Liver (tissue), 9 donors: ENCODE results near the gene GAPDH. TPM values are rescaled to one million over a fixed set of nuclear protein-coding genes. Genes with fewer than 3 reads are reported as not detected.
"Not testable (repeated sequence)": the region's sequence is repeated elsewhere in the genome, so short reads cannot be mapped to it uniquely, and the experiment has no call there.

Experiments
- DNase-seq: peaks from one replicate; pipeline ENCODE4 v3.0.0-alpha.2; 2017; ENCODE audit warnings: low spot score
- H3K27ac ChIP-seq, 2 donors: one replicate each; pipeline ENCODE4 v1.7.0; 2013; ENCODE audit warnings: inconsistent platforms in 2 of 2, low read length in 2 of 2, control low read depth in 1 of 2, low read depth in 1 of 2, mild to moderate bottlenecking in 1 of 2
- H3K27me3 ChIP-seq, 4 donors: one replicate each; pipeline versions ENCODE4 v1.6.1 to v1.7.0; 2013; ENCODE audit warnings: low read length in 3 of 4, inconsistent platforms in 1 of 4, mild to moderate bottlenecking in 1 of 4, moderate library complexity in 1 of 4; ENCODE audit not compliant: control insufficient read depth in 4 of 4, insufficient read depth in 4 of 4
- H3K36me3 ChIP-seq, 4 donors: one replicate each; pipeline versions ENCODE4 v1.6.1 to v1.7.0; 2013; ENCODE audit warnings: low read length in 3 of 4, mild to moderate bottlenecking in 3 of 4, low read depth in 1 of 4, moderate library complexity in 1 of 4; ENCODE audit not compliant: control insufficient read depth in 4 of 4, insufficient read depth in 3 of 4
- H3K4me1 ChIP-seq, 4 donors: one replicate each; pipeline versions ENCODE4 v1.6.1 to v1.7.0; 2013; ENCODE audit warnings: low read length in 3 of 4, mild to moderate bottlenecking in 3 of 4, moderate library complexity in 1 of 4; ENCODE audit not compliant: control insufficient read depth in 4 of 4, insufficient read depth in 4 of 4
- H3K4me3 ChIP-seq, 3 donors: one replicate each; pipeline versions ENCODE4 v1.6.1 to v1.7.0; 2013; ENCODE audit warnings: low read length in 3 of 3, control low read depth in 1 of 3, low read depth in 1 of 3, mild to moderate bottlenecking in 1 of 3
- H3K9ac ChIP-seq, 2 donors: one replicate each; pipeline ENCODE4 v1.7.0; 2013; ENCODE audit warnings: low read length in 2 of 2, mild to moderate bottlenecking in 2 of 2, moderate library complexity in 2 of 2, control low read depth in 1 of 2, low read depth in 1 of 2
- H3K9me3 ChIP-seq, 4 donors: one replicate each; pipeline versions ENCODE4 v1.6.1 to v1.7.0; 2013; ENCODE audit warnings: low read length in 3 of 4; ENCODE audit not compliant: control insufficient read depth in 4 of 4
- EGR1 ChIP-seq, 2 donors: IDR thresholded peaks; 2 replicates each; pipeline ENCODE4 v1.6.1; 2016 to 2018; ENCODE audit warnings: antibody characterized with exemption in 2 of 2, low read depth in 2 of 2
- FOXA1 ChIP-seq: IDR thresholded peaks from 2 replicates; pipeline ENCODE4 v1.6.1; 2016; ENCODE audit warnings: antibody characterized with exemption
- FOXA2 ChIP-seq: IDR thresholded peaks from 2 replicates; pipeline ENCODE4 v1.6.1; 2016; ENCODE audit warnings: antibody characterized with exemption
- GABPA ChIP-seq, 2 donors: IDR thresholded peaks in 1 of 2; conservative IDR thresholded peaks in 1 of 2; 2 replicates each; pipeline ENCODE4 v1.6.1; 2016; ENCODE audit warnings: antibody characterized with exemption in 2 of 2, mild to moderate bottlenecking in 1 of 2, moderate library complexity in 1 of 2
- HNF4A ChIP-seq, 2 donors: conservative IDR thresholded peaks; 2 replicates each; pipeline ENCODE4 v1.6.1; 2016; ENCODE audit warnings: antibody characterized with exemption in 2 of 2, mild to moderate bottlenecking in 2 of 2
- HNF4G ChIP-seq: IDR thresholded peaks from 2 replicates; pipeline ENCODE4 v1.6.1; 2016; ENCODE audit warnings: antibody characterized with exemption
- JUND ChIP-seq, 2 donors: IDR thresholded peaks; 2 replicates each; pipeline ENCODE4 v1.6.1; 2016; ENCODE audit warnings: antibody characterized with exemption in 2 of 2
- NR2F2 ChIP-seq: IDR thresholded peaks from 2 replicates; pipeline ENCODE4 v1.6.1; 2016; ENCODE audit warnings: antibody characterized with exemption
- RAD21 ChIP-seq, 2 donors: IDR thresholded peaks; 2 replicates each; pipeline ENCODE4 v1.6.1; 2016; ENCODE audit warnings: antibody characterized with exemption in 2 of 2, mild to moderate bottlenecking in 2 of 2
- RXRA ChIP-seq, 2 donors: IDR thresholded peaks; 2 replicates each; pipeline ENCODE4 v1.6.1; 2017 to 2018; ENCODE audit warnings: antibody characterized with exemption in 2 of 2, mild to moderate bottlenecking in 1 of 2
- SP1 ChIP-seq: IDR thresholded peaks from 2 replicates; pipeline ENCODE4 v1.6.1; 2018; ENCODE audit warnings: antibody characterized with exemption, mild to moderate bottlenecking
- TAF1 ChIP-seq: conservative IDR thresholded peaks from 2 replicates; pipeline ENCODE4 v1.6.1; 2016; ENCODE audit warnings: antibody characterized with exemption, mild to moderate bottlenecking
- YY1 ChIP-seq: IDR thresholded peaks from 2 replicates; pipeline ENCODE4 v1.6.1; 2016; ENCODE audit warnings: antibody characterized with exemption, mild to moderate bottlenecking
- WGBS: extraction: QIAGEN DNeasy Blood & Tissue Kit; methylation state at CpG from one replicate; pipeline ENCODE4 v1.1.7; 2013; 5-methylcytosine and 5-hydroxymethylcytosine counted together
- polyA plus RNA-seq, 2 donors: library from polyadenylated mRNA; stranded (reverse) in 1 of 2; unstranded in 1 of 2; fragments of 200-250 nt in 1 of 2; fragments of >200 nt in 1 of 2; fragmentation: Nextera tagmentation in 1 of 2; extraction: Ambion mirVana in 1 of 2; gene quantifications; one replicate each; pipeline versions ENCODE4 v1.2.1 to v1.2.3, GENCODE V29; 2013 to 2015
- total RNA-seq, 2 donors: library from RNA; depleted of rRNA; stranded (reverse); fragments of >200 nt; gene quantifications; one replicate each; pipeline ENCODE4 v1.2.3, GENCODE V29; 2014
- TF ChIP-seq, protein P1 (sequence below): fragments of 150-350 bp; IDR thresholded peaks from 2 replicates; pipeline ENCODE4 v1.5.1; 2017; ENCODE audit warnings: improper control_type of control experiment, low read depth, low read length; ENCODE audit not compliant: missing input control
- TF ChIP-seq, protein P2 (sequence below): IDR thresholded peaks from 2 replicates; pipeline ENCODE4 v1.6.1; 2016; ENCODE audit warnings: antibody characterized with exemption, mild to moderate bottlenecking
- TF ChIP-seq, protein P3 (sequence below): IDR thresholded peaks from 2 replicates; pipeline ENCODE4 v1.6.1; 2016; ENCODE audit warnings: antibody characterized with exemption
- TF ChIP-seq, protein P4 (sequence below): IDR thresholded peaks from 2 replicates; pipeline ENCODE4 v1.6.1; 2016; ENCODE audit warnings: antibody characterized with exemption
- TF ChIP-seq, protein P5 (sequence below): IDR thresholded peaks from 2 replicates; pipeline ENCODE4 v1.6.1; 2016; ENCODE audit warnings: antibody characterized with exemption
- donor health status: healthy.
- donor health status: healthy.
- donor health status: healthy.
- donor health status: healthy.
- donor health status: healthy.

GAPDH gene
- total and polyA plus RNA-seq, 4 donors: 1,234 to 2,082 (median 1,344) TPM

DNA sequence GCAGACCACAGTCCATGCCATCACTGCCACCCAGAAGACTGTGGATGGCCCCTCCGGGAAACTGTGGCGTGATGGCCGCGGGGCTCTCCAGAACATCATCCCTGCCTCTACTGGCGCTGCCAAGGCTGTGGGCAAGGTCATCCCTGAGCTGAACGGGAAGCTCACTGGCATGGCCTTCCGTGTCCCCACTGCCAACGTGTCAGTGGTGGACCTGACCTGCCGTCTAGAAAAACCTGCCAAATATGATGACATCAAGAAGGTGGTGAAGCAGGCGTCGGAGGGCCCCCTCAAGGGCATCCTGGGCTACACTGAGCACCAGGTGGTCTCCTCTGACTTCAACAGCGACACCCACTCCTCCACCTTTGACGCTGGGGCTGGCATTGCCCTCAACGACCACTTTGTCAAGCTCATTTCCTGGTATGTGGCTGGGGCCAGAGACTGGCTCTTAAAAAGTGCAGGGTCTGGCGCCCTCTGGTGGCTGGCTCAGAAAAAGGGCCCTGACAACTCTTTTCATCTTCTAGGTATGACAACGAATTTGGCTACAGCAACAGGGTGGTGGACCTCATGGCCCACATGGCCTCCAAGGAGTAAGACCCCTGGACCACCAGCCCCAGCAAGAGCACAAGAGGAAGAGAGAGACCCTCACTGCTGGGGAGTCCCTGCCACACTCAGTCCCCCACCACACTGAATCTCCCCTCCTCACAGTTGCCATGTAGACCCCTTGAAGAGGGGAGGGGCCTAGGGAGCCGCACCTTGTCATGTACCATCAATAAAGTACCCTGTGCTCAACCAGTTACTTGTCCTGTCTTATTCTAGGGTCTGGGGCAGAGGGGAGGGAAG lies 3.5 kb downstream of the GAPDH start:
- not testable (repeated sequence) for H3K9me3 ChIP-seq, H3K27me3 ChIP-seq, H3K9ac ChIP-seq, H3K4me3 ChIP-seq
- WGBS: 24% methylated on average over 17 of the region's 17 CpGs
- H3K36me3 ChIP-seq: peaks cover 15 to 33% (median 23%) of the 10 kb centered on the region in 4 donors
- peaks cover 12 to 61% (median 38%) of the 10 kb centered on the region in 4 donors for H3K4me1 ChIP-seq
- H3K27ac ChIP-seq: peak overlapping the region; percentile 99 to 100
- TF ChIP-seq HNF4A (conservative IDR thresholded peaks at IDR 0.05) (peak; percentile 47 to 66), RXRA (IDR thresholded peaks at IDR 0.05) (peak; percentile 27 to 61), RAD21 (IDR thresholded peaks at IDR 0.05) (peak; percentile 79 to 86)
- TF ChIP-seq, protein P1, sequence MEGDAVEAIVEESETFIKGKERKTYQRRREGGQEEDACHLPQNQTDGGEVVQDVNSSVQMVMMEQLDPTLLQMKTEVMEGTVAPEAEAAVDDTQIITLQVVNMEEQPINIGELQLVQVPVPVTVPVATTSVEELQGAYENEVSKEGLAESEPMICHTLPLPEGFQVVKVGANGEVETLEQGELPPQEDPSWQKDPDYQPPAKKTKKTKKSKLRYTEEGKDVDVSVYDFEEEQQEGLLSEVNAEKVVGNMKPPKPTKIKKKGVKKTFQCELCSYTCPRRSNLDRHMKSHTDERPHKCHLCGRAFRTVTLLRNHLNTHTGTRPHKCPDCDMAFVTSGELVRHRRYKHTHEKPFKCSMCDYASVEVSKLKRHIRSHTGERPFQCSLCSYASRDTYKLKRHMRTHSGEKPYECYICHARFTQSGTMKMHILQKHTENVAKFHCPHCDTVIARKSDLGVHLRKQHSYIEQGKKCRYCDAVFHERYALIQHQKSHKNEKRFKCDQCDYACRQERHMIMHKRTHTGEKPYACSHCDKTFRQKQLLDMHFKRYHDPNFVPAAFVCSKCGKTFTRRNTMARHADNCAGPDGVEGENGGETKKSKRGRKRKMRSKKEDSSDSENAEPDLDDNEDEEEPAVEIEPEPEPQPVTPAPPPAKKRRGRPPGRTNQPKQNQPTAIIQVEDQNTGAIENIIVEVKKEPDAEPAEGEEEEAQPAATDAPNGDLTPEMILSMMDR: peak; percentile 72
- peak; percentile 84 for DNase-seq

DNA sequence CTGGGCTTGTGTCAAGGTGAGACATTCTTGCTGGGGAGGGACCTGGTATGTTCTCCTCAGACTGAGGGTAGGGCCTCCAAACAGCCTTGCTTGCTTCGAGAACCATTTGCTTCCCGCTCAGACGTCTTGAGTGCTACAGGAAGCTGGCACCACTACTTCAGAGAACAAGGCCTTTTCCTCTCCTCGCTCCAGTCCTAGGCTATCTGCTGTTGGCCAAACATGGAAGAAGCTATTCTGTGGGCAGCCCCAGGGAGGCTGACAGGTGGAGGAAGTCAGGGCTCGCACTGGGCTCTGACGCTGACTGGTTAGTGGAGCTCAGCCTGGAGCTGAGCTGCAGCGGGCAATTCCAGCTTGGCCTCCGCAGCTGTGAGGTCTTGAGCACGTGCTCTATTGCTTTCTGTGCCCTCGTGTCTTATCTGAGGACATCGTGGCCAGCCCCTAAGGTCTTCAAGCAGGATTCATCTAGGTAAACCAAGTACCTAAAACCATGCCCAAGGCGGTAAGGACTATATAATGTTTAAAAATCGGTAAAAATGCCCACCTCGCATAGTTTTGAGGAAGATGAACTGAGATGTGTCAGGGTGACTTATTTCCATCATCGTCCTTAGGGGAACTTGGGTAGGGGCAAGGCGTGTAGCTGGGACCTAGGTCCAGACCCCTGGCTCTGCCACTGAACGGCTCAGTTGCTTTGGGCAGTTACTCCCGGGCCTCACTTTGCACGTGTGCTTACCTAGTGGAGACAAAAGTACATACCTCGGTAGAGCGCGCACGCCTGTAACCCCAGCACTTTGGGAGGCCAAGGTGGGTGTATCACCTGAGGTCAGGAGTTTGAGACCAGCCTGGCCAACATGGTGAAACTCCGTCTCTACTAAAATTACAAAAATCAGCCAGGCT lies 4.3 kb downstream of the GAPDH start:
- Histone ChIP-seq H3K4me1 (peaks cover 12 to 54% (median 34%) of the 10 kb centered on the region in 4 donors), H3K9ac (no peak overlapping the region), H3K4me3 (no peak overlapping the region), H3K36me3 (peaks cover 15 to 33% (median 23%) of the 10 kb centered on the region in 4 donors), H3K27me3 (no peaks in the 10 kb centered on the region), H3K27ac (peak overlapping the region; percentile 99 to 100), H3K9me3 (no peaks in the 10 kb centered on the region)
- no peak for DNase-seq
- WGBS: 72% methylated on average over 24 of the region's 24 CpGs
- TF ChIP-seq, protein P2, sequence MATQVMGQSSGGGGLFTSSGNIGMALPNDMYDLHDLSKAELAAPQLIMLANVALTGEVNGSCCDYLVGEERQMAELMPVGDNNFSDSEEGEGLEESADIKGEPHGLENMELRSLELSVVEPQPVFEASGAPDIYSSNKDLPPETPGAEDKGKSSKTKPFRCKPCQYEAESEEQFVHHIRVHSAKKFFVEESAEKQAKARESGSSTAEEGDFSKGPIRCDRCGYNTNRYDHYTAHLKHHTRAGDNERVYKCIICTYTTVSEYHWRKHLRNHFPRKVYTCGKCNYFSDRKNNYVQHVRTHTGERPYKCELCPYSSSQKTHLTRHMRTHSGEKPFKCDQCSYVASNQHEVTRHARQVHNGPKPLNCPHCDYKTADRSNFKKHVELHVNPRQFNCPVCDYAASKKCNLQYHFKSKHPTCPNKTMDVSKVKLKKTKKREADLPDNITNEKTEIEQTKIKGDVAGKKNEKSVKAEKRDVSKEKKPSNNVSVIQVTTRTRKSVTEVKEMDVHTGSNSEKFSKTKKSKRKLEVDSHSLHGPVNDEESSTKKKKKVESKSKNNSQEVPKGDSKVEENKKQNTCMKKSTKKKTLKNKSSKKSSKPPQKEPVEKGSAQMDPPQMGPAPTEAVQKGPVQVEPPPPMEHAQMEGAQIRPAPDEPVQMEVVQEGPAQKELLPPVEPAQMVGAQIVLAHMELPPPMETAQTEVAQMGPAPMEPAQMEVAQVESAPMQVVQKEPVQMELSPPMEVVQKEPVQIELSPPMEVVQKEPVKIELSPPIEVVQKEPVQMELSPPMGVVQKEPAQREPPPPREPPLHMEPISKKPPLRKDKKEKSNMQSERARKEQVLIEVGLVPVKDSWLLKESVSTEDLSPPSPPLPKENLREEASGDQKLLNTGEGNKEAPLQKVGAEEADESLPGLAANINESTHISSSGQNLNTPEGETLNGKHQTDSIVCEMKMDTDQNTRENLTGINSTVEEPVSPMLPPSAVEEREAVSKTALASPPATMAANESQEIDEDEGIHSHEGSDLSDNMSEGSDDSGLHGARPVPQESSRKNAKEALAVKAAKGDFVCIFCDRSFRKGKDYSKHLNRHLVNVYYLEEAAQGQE: no peak
- TF ChIP-seq FOXA2 (no peak), HNF4G (no peak), EGR1 (IDR thresholded peaks at IDR 0.05; ENCODE audit: low read depth in 2 of 2) (no peak), GABPA (IDR thresholded peaks at IDR 0.05 in 1 of 2, conservative IDR thresholded peaks at IDR 0.05 in 1 of 2) (no peak), NR2F2 (no peak), YY1 (no peak), FOXA1 (no peak), RXRA (IDR thresholded peaks at IDR 0.05) (no peak), HNF4A (conservative IDR thresholded peaks at IDR 0.05) (no peak), JUND (IDR thresholded peaks at IDR 0.05) (no peak), RAD21 (IDR thresholded peaks at IDR 0.05) (no peak), TAF1 (no peak), SP1 (no peak)
- TF ChIP-seq, protein P3, sequence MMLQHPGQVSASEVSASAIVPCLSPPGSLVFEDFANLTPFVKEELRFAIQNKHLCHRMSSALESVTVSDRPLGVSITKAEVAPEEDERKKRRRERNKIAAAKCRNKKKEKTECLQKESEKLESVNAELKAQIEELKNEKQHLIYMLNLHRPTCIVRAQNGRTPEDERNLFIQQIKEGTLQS: no peak
- TF ChIP-seq, protein P4, sequence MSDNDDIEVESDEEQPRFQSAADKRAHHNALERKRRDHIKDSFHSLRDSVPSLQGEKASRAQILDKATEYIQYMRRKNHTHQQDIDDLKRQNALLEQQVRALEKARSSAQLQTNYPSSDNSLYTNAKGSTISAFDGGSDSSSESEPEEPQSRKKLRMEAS: no peak
- TF ChIP-seq, protein P5, sequence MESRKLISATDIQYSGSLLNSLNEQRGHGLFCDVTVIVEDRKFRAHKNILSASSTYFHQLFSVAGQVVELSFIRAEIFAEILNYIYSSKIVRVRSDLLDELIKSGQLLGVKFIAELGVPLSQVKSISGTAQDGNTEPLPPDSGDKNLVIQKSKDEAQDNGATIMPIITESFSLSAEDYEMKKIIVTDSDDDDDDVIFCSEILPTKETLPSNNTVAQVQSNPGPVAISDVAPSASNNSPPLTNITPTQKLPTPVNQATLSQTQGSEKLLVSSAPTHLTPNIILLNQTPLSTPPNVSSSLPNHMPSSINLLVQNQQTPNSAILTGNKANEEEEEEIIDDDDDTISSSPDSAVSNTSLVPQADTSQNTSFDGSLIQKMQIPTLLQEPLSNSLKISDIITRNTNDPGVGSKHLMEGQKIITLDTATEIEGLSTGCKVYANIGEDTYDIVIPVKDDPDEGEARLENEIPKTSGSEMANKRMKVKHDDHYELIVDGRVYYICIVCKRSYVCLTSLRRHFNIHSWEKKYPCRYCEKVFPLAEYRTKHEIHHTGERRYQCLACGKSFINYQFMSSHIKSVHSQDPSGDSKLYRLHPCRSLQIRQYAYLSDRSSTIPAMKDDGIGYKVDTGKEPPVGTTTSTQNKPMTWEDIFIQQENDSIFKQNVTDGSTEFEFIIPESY: no peak
- TF ChIP-seq, protein P1: no peak
